IMR-90 (cell line): ENCODE results near the gene VPS8. TPM values are rescaled to one million over a fixed set of nuclear protein-coding genes. Genes with fewer than 3 reads are reported as not detected.

Experiments used
- ATAC-seq: fragments of 200-7000 bp; cut with Tn5 transposase; 2 replicates; pipeline ENCODE4 v1.9.1; 2020; ENCODE audit warnings: low read depth, mild to moderate bottlenecking, moderate library complexity
- BruUV-seq: library from RNA; stranded (reverse); fragments of 400-500 nt; replicated peaks from 2 replicates; lab custom pipeline; 2021; lab: Mats Ljungman, UMichigan
- CTCF ChIA-PET: fragments of 300-600 bp; formaldehyde crosslinking; extraction: SDS; loops from one replicate; lab custom pipeline; 2021; ENCODE audit warnings: antibody characterized with exemption; lab: Yijun Ruan, JAX
- POLR2A ChIA-PET: fragments of 300-600 bp; sonication (Branson Sonifier 250); formaldehyde crosslinking; loops from one replicate; lab custom pipeline; 2022; ENCODE audit warnings: antibody characterized with exemption; ENCODE audit not compliant: unreplicated experiment; lab: Charles Lee
- DNase-seq: peaks from one replicate; pipeline ENCODE4 v3.0.0; 2013
- H2AFZ ChIP-seq: replicated peaks from 2 replicates; pipeline ENCODE3; 2013; ENCODE audit warnings: low read length, mild to moderate bottlenecking; ENCODE audit not compliant: poor library complexity
- H2AK5ac ChIP-seq: 2 replicates; pipeline ENCODE4 v1.6.1; 2013; ENCODE audit warnings: low read depth, low read length, inconsistent platforms
- H2AK9ac ChIP-seq: replicated peaks from 2 replicates; pipeline ENCODE3; 2013; ENCODE audit warnings: mild to moderate bottlenecking, low read depth, low read length, moderate library complexity; ENCODE audit not compliant: poor library complexity
- H2BK120ac ChIP-seq: 2 replicates; pipeline ENCODE4 v1.6.1; 2013; ENCODE audit warnings: low read depth, low read length, inconsistent platforms
- H2BK15ac ChIP-seq: 3 replicates; pipeline ENCODE4 v1.6.1; 2013; ENCODE audit warnings: low read depth, low read length, inconsistent platforms
- H2BK20ac ChIP-seq: 2 replicates; pipeline ENCODE4 v1.6.1; 2013; ENCODE audit warnings: low read depth, mild to moderate bottlenecking, inconsistent platforms, low read length, moderate library complexity
- H2BK5ac ChIP-seq: 2 replicates; pipeline ENCODE4 v1.6.1; 2013; ENCODE audit warnings: mild to moderate bottlenecking, low read depth, low read length, inconsistent platforms; ENCODE audit not compliant: poor library complexity, severe bottlenecking
- H3K14ac ChIP-seq: replicated peaks from 2 replicates; pipeline ENCODE4 v1.6.1; 2013; ENCODE audit warnings: low read depth, low read length, inconsistent platforms
- H3K18ac ChIP-seq: 2 replicates; pipeline ENCODE4 v1.6.1; 2013; ENCODE audit warnings: low read depth, low read length, control low read depth
- H3K23ac ChIP-seq: 2 replicates; pipeline ENCODE4 v1.6.1; 2013; ENCODE audit warnings: low read depth, low read length, inconsistent platforms
- H3K27ac ChIP-seq: 2 replicates; pipeline ENCODE4 v1.5.1; 2013; ENCODE audit warnings: mild to moderate bottlenecking, control low read depth, low read length; ENCODE audit not compliant: insufficient read depth
- H3K27me3 ChIP-seq: 2 replicates; pipeline ENCODE4 v1.6.1; 2013; ENCODE audit warnings: low read length; ENCODE audit not compliant: control insufficient read depth, insufficient read depth
- H3K36me3 ChIP-seq: 2 replicates; pipeline ENCODE4 v1.6.1; 2013; ENCODE audit warnings: low read length, mixed read lengths; ENCODE audit not compliant: control insufficient read depth, insufficient read depth
- H3K4ac ChIP-seq: 2 replicates; pipeline ENCODE4 v1.6.1; 2013; ENCODE audit warnings: low read depth, low read length, inconsistent platforms
- H3K4me1 ChIP-seq: 2 replicates; pipeline ENCODE4 v1.6.1; 2013; ENCODE audit warnings: low read length, mixed read lengths; ENCODE audit not compliant: control insufficient read depth, insufficient read depth
- H3K4me2 ChIP-seq: 2 replicates; pipeline ENCODE4 v1.6.1; 2013; ENCODE audit warnings: low read depth, mild to moderate bottlenecking, control low read depth, low read length, moderate library complexity
- H3K4me3 ChIP-seq: 2 replicates; pipeline ENCODE4 v1.5.1; 2013; ENCODE audit warnings: low read depth, mild to moderate bottlenecking, control low read depth, low read length, moderate library complexity; ENCODE audit not compliant: insufficient read depth
- H3K56ac ChIP-seq: 2 replicates; pipeline ENCODE4 v1.6.1; 2013; ENCODE audit warnings: low read length, inconsistent platforms; ENCODE audit not compliant: insufficient read depth; ENCODE audit errors: extremely low read depth
- H3K79me1 ChIP-seq, 2 experiments: 2 replicates each; pipeline ENCODE4 v1.6.1; 2013; ENCODE audit warnings: low read length in 2 of 2, inconsistent platforms in 1 of 2, low read depth in 1 of 2
- H3K9ac ChIP-seq: 2 replicates; pipeline ENCODE4 v1.6.1; 2013; ENCODE audit warnings: low read depth, low read length, control low read depth
- H3K9me1 ChIP-seq: 2 replicates; pipeline ENCODE4 v1.6.1; 2013; ENCODE audit warnings: low read length, inconsistent platforms; ENCODE audit not compliant: insufficient read depth
- H3K9me3 ChIP-seq: 2 replicates; pipeline ENCODE4 v1.6.1; 2013; ENCODE audit warnings: low read length; ENCODE audit not compliant: control insufficient read depth, insufficient read depth
- H4K20me1 ChIP-seq: 2 replicates; pipeline ENCODE4 v1.6.1; 2013; ENCODE audit warnings: low read length, inconsistent platforms; ENCODE audit not compliant: insufficient read depth
- H4K5ac ChIP-seq: 2 replicates; pipeline ENCODE4 v1.6.1; 2013; ENCODE audit warnings: mild to moderate bottlenecking, low read depth, low read length, control low read depth
- H4K8ac ChIP-seq, 2 experiments: 2 replicates each; pipeline ENCODE4 v1.6.1; 2013; ENCODE audit warnings: low read depth in 2 of 2, low read length in 2 of 2, control low read depth in 1 of 2, inconsistent platforms in 1 of 2
- H4K91ac ChIP-seq: 2 replicates; pipeline ENCODE4 v1.6.1; 2013; ENCODE audit warnings: low read depth, low read length, inconsistent platforms; ENCODE audit not compliant: insufficient read depth
- BHLHE40 ChIP-seq: fragments of 150-350 bp; IDR thresholded peaks from 2 replicates; pipeline ENCODE4 v1.6.1; 2016; ENCODE audit warnings: mild to moderate bottlenecking, low read depth, low read length
- CEBPB ChIP-seq: IDR thresholded peaks from 2 replicates; pipeline ENCODE4 v1.6.1; 2012; ENCODE audit warnings: low read depth, low read length, improper control_type of control experiment
- CHD1 ChIP-seq: IDR thresholded peaks from 2 replicates; pipeline ENCODE4 v1.6.1; 2012; ENCODE audit warnings: low read depth, low read length, improper control_type of control experiment
- MAFK ChIP-seq: IDR thresholded peaks from 2 replicates; pipeline ENCODE4 v1.6.1; 2012; ENCODE audit warnings: low read depth, low read length, improper control_type of control experiment
- POLR2A ChIP-seq: IDR thresholded peaks from 2 replicates; pipeline ENCODE4 v1.6.1; 2012; ENCODE audit warnings: mild to moderate bottlenecking, low read depth, low read length
- RAD21 ChIP-seq: IDR thresholded peaks from 2 replicates; pipeline ENCODE4 v1.6.1; 2012; ENCODE audit warnings: low read length, improper control_type of control experiment
- RFX5 ChIP-seq: IDR thresholded peaks from 2 replicates; pipeline ENCODE4 v1.8.0; 2012; ENCODE audit warnings: low read depth, mild to moderate bottlenecking, low read length, moderate library complexity
- WGBS, 2 experiments: methylation state at CpG; one replicate each; pipeline versions ENCODE4 v1.1.5 to v1.1.7; 2013; ENCODE audit warnings: missing lambda C conversion rate in 2 of 2; ENCODE audit not compliant: insufficient read length in 1 of 2; ENCODE audit errors: extremely low coverage in 2 of 2; 5-methylcytosine and 5-hydroxymethylcytosine counted together
- dilution Hi-C: fragments of 300-500 bp; cut with HindIII; formaldehyde crosslinking; loops from one replicate; pipeline ENCODE4 v1.14.3; 2018; ENCODE audit warnings: low sequenced_read_pairs; ENCODE audit not compliant: unreplicated experiment
- in situ Hi-C: fragments of 300-500 bp; cut with MboI; formaldehyde crosslinking; loops from 3 replicates; pipeline ENCODE4 v1.14.3; 2019; ENCODE audit warnings: low sequenced_read_pairs, inconsistent platforms, mixed read lengths
- intact Hi-C: fragments of 100-400 bp; cut with micrococcal nuclease; formaldehyde crosslinking; loops from 2 replicates; pipeline ENCODE4 v1.10.0; 2022
- polyA plus RNA-seq, 3 experiments: library from polyadenylated mRNA; depleted of rRNA; stranded (reverse); fragments of >200 nt; gene quantifications; 2 replicates each; pipeline ENCODE4 v1.2.3, GENCODE V29; 2012; ENCODE audit warnings: low replicate concordance in 1 of 3
- total RNA-seq: library from RNA; depleted of rRNA; stranded (reverse); fragments of >200 nt; gene quantifications from 2 replicates; pipeline ENCODE4 v1.2.3, GENCODE V29; 2012
- TF ChIP-seq, protein P1 (sequence below): fragments of 150-350 bp; IDR thresholded peaks from 2 replicates; pipeline ENCODE4 v1.6.1; 2016; ENCODE audit warnings: low read depth, mild to moderate bottlenecking, low read length, moderate library complexity, borderline replicate concordance
- TF ChIP-seq, protein P2 (sequence below): fragments of 150-350 bp; IDR thresholded peaks from 2 replicates; pipeline ENCODE4 v1.6.1; 2017; ENCODE audit warnings: mild to moderate bottlenecking, antibody characterized with exemption, low read length, low read depth

Gene VPS8
- total and polyA plus RNA-seq, 2 of the 4 experiments (the other 2 are of a cell fraction), result 14.0 to 56.1 TPM

DNA sequence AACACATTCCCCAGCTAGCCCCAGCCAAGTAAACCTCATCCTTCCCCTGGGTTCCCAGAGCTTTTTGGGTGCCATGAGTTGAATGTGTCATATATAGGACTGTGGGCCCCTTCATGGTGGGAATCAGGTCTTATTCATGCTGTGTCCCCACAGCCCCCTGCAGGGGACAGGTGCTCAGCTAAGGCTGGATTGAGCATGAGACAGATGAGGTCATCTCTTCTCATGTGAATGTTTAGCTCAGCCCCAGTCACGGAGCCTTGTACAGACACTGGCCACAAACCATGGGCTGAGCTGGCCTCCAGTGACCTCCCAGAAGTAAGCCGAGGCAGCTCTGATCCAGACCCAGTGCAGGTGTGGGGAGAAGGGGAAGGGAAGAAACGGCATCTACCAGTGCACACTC lies 270.2 kb downstream of the VPS8 start:
- CTCF ChIA-PET, result no interaction called here
- Histone ChIP-seq H2AK5ac (no peak overlapping the region), H3K79me1 (no peaks in the 10 kb centered on the region), H3K4me2 (no peak overlapping the region), H2BK5ac (no peak overlapping the region), H2BK120ac (no peak overlapping the region), H3K4me1 (no peaks in the 10 kb centered on the region; the same call in 1 of the 2 replicates), H4K5ac (no peak overlapping the region), H2AK9ac (no peak overlapping the region), H3K56ac (no peak overlapping the region), H3K27ac (no peak overlapping the region), H3K23ac (no peak overlapping the region), H3K4ac (no peak overlapping the region), H3K9ac (no peak overlapping the region), H3K4me3 (no peak overlapping the region), H4K91ac (no peak overlapping the region), H3K27me3 (no peaks in the 10 kb centered on the region), H2BK15ac (no peak overlapping the region), H3K18ac (no peak overlapping the region), H4K8ac (no peak overlapping the region), H4K20me1 (no peaks in the 10 kb centered on the region), H3K9me3 (no peaks in the 10 kb centered on the region), H3K14ac (no peak overlapping the region), H3K36me3 (no peaks in the 10 kb centered on the region), H2BK20ac (no peak overlapping the region; the same call in 1 of the 2 replicates), H3K9me1 (no peaks in the 10 kb centered on the region), H2AFZ (no peak overlapping the region)
- dilution Hi-C loops, result no loop called here
- in situ Hi-C loops, result no loop called here
- POLR2A ChIA-PET, result no interaction called here
- peak; percentile 26 for DNase-seq
- 72% methylated on average over 3 of the region's 3 CpGs; no CpG with 5 or more reads in 1 of the 2 experiments for WGBS, 2 experiments
- ATAC-seq, result no peak
- no TSS peak for BruUV-seq
- TF ChIP-seq CEBPB (no peak), MAFK (no peak), CHD1 (no peak), RAD21 (no peak), BHLHE40 (no peak), RFX5 (no peak), POLR2A (no peak)
- TF ChIP-seq, protein P1, sequence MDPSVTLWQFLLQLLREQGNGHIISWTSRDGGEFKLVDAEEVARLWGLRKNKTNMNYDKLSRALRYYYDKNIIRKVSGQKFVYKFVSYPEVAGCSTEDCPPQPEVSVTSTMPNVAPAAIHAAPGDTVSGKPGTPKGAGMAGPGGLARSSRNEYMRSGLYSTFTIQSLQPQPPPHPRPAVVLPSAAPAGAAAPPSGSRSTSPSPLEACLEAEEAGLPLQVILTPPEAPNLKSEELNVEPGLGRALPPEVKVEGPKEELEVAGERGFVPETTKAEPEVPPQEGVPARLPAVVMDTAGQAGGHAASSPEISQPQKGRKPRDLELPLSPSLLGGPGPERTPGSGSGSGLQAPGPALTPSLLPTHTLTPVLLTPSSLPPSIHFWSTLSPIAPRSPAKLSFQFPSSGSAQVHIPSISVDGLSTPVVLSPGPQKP, result no peak
- TF ChIP-seq, protein P2, sequence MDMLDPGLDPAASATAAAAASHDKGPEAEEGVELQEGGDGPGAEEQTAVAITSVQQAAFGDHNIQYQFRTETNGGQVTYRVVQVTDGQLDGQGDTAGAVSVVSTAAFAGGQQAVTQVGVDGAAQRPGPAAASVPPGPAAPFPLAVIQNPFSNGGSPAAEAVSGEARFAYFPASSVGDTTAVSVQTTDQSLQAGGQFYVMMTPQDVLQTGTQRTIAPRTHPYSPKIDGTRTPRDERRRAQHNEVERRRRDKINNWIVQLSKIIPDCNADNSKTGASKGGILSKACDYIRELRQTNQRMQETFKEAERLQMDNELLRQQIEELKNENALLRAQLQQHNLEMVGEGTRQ, result no peak
- intact Hi-C loops, result no loop called here
